PC-3 (cell line): ENCODE data around the gene TET2. TPM values are rescaled to one million over a fixed set of nuclear protein-coding genes. Genes with fewer than 3 reads are reported as not detected.

Experiments used
- ATAC-seq: fragments of 200-7000 bp; cut with Tn5 transposase; 2 replicates; pipeline ENCODE4 v1.9.1; 2020; ENCODE audit warnings: mild to moderate bottlenecking, moderate library complexity
- BruUV-seq: library from RNA; stranded (reverse); fragments of 400-500 nt; replicated peaks from 2 replicates; lab custom pipeline; 2021; lab: Mats Ljungman, UMichigan
- CTCF ChIA-PET: fragments of 300-600 bp; sonication (Branson Sonifier 250); formaldehyde crosslinking; loops from one replicate; lab custom pipeline; 2022; ENCODE audit warnings: antibody characterized with exemption; lab: Charles Lee
- POLR2A ChIA-PET: fragments of 300-600 bp; sonication (Branson Sonifier 250); formaldehyde crosslinking; loops from one replicate; lab custom pipeline; 2022; ENCODE audit warnings: antibody characterized with exemption; ENCODE audit not compliant: unreplicated experiment; lab: Charles Lee
- DNase-seq: peaks from one replicate; pipeline ENCODE4 v3.0.0-alpha.2; 2015
- H2AFZ ChIP-seq: fragments of 300-600 bp; sonication (generic); 2 replicates; pipeline ENCODE4 v1.6.0; 2016; ENCODE audit warnings: antibody characterized with exemption, low read length
- H3F3A ChIP-seq: fragments of 300-600 bp; sonication (generic); one replicate; pipeline ENCODE4 v1.6.0; 2017; ENCODE audit warnings: antibody characterized with exemption, low read length, control low read depth, mild to moderate bottlenecking; ENCODE audit not compliant: unreplicated experiment
- H3K27ac ChIP-seq: fragments of 300-600 bp; sonication (generic); 2 replicates; pipeline ENCODE4 v1.5.1; 2016; ENCODE audit warnings: mild to moderate bottlenecking, low read length
- H3K27me3 ChIP-seq: fragments of 300-600 bp; sonication (generic); 2 replicates; pipeline ENCODE4 v1.6.1; 2016; ENCODE audit warnings: low read length, mixed read lengths
- H3K36me3 ChIP-seq: fragments of 300-600 bp; sonication (generic); 2 replicates; pipeline ENCODE4 v1.6.1; 2016; ENCODE audit warnings: low read depth, mixed run types, low read length, mixed read lengths
- H3K4me1 ChIP-seq: fragments of 300-600 bp; sonication (generic); 2 replicates; pipeline ENCODE4 v1.5.1; 2016; ENCODE audit warnings: low read length; ENCODE audit not compliant: insufficient read depth
- H3K4me2 ChIP-seq: fragments of 300-600 bp; sonication (generic); 2 replicates; pipeline ENCODE4 v1.6.0; 2016; ENCODE audit warnings: low read length
- H3K4me3 ChIP-seq: fragments of 300-600 bp; sonication (generic); 2 replicates; pipeline ENCODE4 v1.5.1; 2016; ENCODE audit warnings: mild to moderate bottlenecking, low read length, mixed read lengths
- H3K79me2 ChIP-seq: fragments of 300-600 bp; sonication (generic); 2 replicates; pipeline ENCODE4 v1.6.1; 2017; ENCODE audit warnings: low read length, mixed read lengths
- H3K9ac ChIP-seq: fragments of 300-600 bp; sonication (generic); 2 replicates; pipeline ENCODE4 v1.6.0; 2016; ENCODE audit warnings: mild to moderate bottlenecking, low read length
- H3K9me2 ChIP-seq: fragments of 300-600 bp; sonication (generic); replicated peaks from 2 replicates; pipeline ENCODE4 v1.6.1; 2016; ENCODE audit warnings: mixed run types, low read length, mixed read lengths
- H3K9me3 ChIP-seq: fragments of 300-600 bp; sonication (generic); 2 replicates; pipeline ENCODE4 v1.6.1; 2016; ENCODE audit warnings: low read length, mixed read lengths
- H4K20me1 ChIP-seq: fragments of 300-600 bp; sonication (generic); 2 replicates; pipeline ENCODE4 v1.6.1; 2016; ENCODE audit warnings: low read length, mixed read lengths
- EZH2 ChIP-seq: fragments of 300-600 bp; sonication (generic); IDR thresholded peaks from one replicate; pipeline ENCODE4 v1.6.1; 2017; ENCODE audit warnings: antibody characterized with exemption, mild to moderate bottlenecking, low read length; ENCODE audit not compliant: unreplicated experiment
- EZH2phosphoT487 ChIP-seq: fragments of 300-600 bp; sonication (generic); IDR thresholded peaks from 2 replicates; pipeline ENCODE4 v1.6.1; 2018; ENCODE audit warnings: mild to moderate bottlenecking, antibody characterized with exemption, low read length, borderline replicate concordance
- intact Hi-C: fragments of 100-400 bp; cut with micrococcal nuclease; formaldehyde crosslinking; loops from 2 replicates; pipeline ENCODE4 v1.9.0; 2023
- total RNA-seq: library from RNA; depleted of rRNA; stranded (reverse); fragments of >200 nt; gene quantifications from 2 replicates; pipeline ENCODE4 v1.2.3, GENCODE V29; 2014
- TF ChIP-seq, protein P1 (sequence below): fragments of 300-600 bp; sonication (generic); conservative IDR thresholded peaks from 2 replicates; pipeline ENCODE4 v1.5.1; 2017; ENCODE audit warnings: antibody characterized with exemption, low read depth, mild to moderate bottlenecking, low read length

The TET2 gene
- total RNA-seq, 1 experiment from 2014 or later, result 5.6 TPM

DNA sequence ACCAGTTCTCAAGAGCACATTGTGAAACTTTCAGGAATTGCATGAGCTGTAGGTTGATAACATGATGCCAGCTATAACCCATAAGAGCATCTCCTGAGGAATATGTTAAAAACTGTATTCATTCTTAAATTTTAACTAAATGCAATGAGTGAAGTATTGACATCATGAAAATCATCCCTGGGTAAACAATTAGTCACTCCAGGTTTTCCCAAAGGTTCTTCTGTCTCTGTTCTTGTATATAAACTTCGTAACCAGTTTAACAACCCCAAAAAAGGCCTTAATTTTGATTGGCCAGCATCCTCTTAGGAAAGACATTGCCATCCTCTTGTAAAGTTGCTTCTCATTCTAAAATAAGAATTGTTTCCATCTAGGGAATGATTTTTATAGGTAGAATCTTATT is 80.4 kb downstream of the TET2 start:
- TF ChIP-seq, protein P1, sequence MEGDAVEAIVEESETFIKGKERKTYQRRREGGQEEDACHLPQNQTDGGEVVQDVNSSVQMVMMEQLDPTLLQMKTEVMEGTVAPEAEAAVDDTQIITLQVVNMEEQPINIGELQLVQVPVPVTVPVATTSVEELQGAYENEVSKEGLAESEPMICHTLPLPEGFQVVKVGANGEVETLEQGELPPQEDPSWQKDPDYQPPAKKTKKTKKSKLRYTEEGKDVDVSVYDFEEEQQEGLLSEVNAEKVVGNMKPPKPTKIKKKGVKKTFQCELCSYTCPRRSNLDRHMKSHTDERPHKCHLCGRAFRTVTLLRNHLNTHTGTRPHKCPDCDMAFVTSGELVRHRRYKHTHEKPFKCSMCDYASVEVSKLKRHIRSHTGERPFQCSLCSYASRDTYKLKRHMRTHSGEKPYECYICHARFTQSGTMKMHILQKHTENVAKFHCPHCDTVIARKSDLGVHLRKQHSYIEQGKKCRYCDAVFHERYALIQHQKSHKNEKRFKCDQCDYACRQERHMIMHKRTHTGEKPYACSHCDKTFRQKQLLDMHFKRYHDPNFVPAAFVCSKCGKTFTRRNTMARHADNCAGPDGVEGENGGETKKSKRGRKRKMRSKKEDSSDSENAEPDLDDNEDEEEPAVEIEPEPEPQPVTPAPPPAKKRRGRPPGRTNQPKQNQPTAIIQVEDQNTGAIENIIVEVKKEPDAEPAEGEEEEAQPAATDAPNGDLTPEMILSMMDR, result no peak
- TF ChIP-seq EZH2phosphoT487 (no peak), EZH2 (no peak)
- CTCF ChIA-PET, result no interaction called here
- no peaks in the 10 kb centered on the region for H3K9me3 ChIP-seq

DNA sequence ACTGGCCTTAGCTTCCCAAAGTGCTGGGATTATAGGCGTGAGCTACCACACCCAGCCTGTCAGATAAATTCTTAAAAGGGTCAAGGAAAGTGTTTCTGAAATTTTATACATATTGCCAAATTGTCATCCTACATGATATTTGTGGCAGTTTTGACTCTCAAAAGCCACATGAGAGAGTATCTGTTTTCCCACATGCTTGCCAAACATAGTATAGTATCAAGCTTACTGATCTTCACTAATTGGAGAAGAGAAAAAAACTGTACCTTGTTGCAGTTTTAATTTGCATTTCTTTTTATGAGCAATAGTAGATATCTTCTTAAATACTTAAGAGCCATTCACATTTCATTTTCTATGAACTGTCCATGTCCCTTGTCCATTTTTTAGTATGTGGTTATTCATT is 83.6 kb downstream of the TET2 start:
- ChIA-PET POLR2A (no interaction called here), CTCF (no interaction called here)
- Histone ChIP-seq H3K79me2 (peaks cover 4% of the 10 kb centered on the region; the same call in 1 of the 2 replicates), H3K9me2 (no peaks in the 10 kb centered on the region), H4K20me1 (no peaks in the 10 kb centered on the region), H3K9ac (no peak overlapping the region), H3F3A (no peaks in the 10 kb centered on the region), H3K4me1 (peaks cover 11% of the 10 kb centered on the region), H3K36me3 (no peaks in the 10 kb centered on the region), H3K27ac (no peak overlapping the region), H3K4me3 (no peak overlapping the region), H3K27me3 (no peaks in the 10 kb centered on the region), H3K9me3 (no peaks in the 10 kb centered on the region), H2AFZ (no peak overlapping the region), H3K4me2 (no peak overlapping the region)
- DNase-seq, result no peak
- BruUV-seq, result no TSS peak
- no peak for ATAC-seq
- intact Hi-C loops, result no loop called here
- TF ChIP-seq EZH2 (no peak), EZH2phosphoT487 (no peak)
- TF ChIP-seq, protein P1, result no peak

More for the DNA sequence above, 80.4 kb downstream of the TET2 start:
- peaks cover 11% of the 10 kb centered on the region for H3K4me1 ChIP-seq
- H3K9ac ChIP-seq, result no peak overlapping the region
- H3K79me2 ChIP-seq, result peaks cover 4% of the 10 kb centered on the region; the same call in 1 of the 2 replicates
- no peaks in the 10 kb centered on the region for H3K27me3 ChIP-seq
- H3K9me2 ChIP-seq, result no peaks in the 10 kb centered on the region
- H3K36me3 ChIP-seq, result no peaks in the 10 kb centered on the region
- BruUV-seq, result no TSS peak
- no peak overlapping the region for H2AFZ ChIP-seq
- H4K20me1 ChIP-seq, result no peaks in the 10 kb centered on the region
- no peak overlapping the region for H3K4me3 ChIP-seq
- no peak overlapping the region for H3K27ac ChIP-seq
- POLR2A ChIA-PET, result no interaction called here
- no peaks in the 10 kb centered on the region for H3F3A ChIP-seq
- intact Hi-C loops, result no loop called here
- peak; percentile 77 for ATAC-seq
- DNase-seq, result peak; percentile 57
- no peak overlapping the region for H3K4me2 ChIP-seq

DNA sequence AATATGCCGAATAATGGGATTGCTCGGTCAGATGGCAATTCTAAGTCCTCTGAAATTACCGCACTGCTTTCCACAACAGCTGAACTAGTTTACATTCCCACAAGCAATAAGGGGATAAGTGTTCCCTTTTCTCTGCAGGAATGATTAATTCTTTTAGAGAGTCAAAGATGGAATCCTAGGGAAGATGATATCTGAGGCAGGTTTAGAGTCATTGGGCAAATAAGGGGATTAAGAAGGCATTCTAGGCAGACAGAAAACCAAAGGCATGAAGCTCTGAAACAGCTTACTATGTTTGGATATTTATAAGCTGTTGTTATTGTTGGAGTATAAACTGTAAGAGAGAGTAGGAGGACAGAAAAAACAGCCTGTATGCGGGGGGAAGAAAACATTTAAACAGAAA is 85.7 kb downstream of the TET2 start:
- no peak overlapping the region for H3K27ac ChIP-seq
- H3F3A ChIP-seq, result no peaks in the 10 kb centered on the region
- no peak for ATAC-seq
- H3K4me3 ChIP-seq, result no peak overlapping the region
- H3K4me2 ChIP-seq, result no peak overlapping the region
- H3K79me2 ChIP-seq, result peaks cover 4% of the 10 kb centered on the region; the same call in 1 of the 2 replicates
- no peaks in the 10 kb centered on the region for H3K27me3 ChIP-seq
- no peaks in the 10 kb centered on the region for H3K9me3 ChIP-seq
- H4K20me1 ChIP-seq, result no peaks in the 10 kb centered on the region
- no peaks in the 10 kb centered on the region for H3K4me1 ChIP-seq
- BruUV-seq, result no TSS peak
- no peaks in the 10 kb centered on the region for H3K36me3 ChIP-seq
- no peak overlapping the region for H3K9ac ChIP-seq
- TF ChIP-seq EZH2 (no peak), EZH2phosphoT487 (no peak)
- TF ChIP-seq, protein P1, result no peak
- no peaks in the 10 kb centered on the region for H3K9me2 ChIP-seq
- no peak overlapping the region for H2AFZ ChIP-seq
- ChIA-PET POLR2A (no interaction called here), CTCF (no interaction called here)
- no peak for DNase-seq
- intact Hi-C loops, result no loop called here
